ENCODE results near the gene TRIP13. TPM values are rescaled to one million over a fixed set of nuclear protein-coding genes. Genes with fewer than 3 reads are reported as not detected.

The TRIP13 gene
- total RNA-seq, 1 donor from 2014 or later = 7.5 TPM

- no peak for DNase-seq
These were observed 64.5 kb downstream of the TRIP13 start for GRCh38 chr5:956941-957747.

GRCh38 chr5:957748-958485 is 65.2 kb downstream of the TRIP13 start:
- DNase-seq = no peak

- no peak for DNase-seq
These were observed 66.3 kb downstream of the TRIP13 start for GRCh38 chr5:958701-959571.

DNA sequence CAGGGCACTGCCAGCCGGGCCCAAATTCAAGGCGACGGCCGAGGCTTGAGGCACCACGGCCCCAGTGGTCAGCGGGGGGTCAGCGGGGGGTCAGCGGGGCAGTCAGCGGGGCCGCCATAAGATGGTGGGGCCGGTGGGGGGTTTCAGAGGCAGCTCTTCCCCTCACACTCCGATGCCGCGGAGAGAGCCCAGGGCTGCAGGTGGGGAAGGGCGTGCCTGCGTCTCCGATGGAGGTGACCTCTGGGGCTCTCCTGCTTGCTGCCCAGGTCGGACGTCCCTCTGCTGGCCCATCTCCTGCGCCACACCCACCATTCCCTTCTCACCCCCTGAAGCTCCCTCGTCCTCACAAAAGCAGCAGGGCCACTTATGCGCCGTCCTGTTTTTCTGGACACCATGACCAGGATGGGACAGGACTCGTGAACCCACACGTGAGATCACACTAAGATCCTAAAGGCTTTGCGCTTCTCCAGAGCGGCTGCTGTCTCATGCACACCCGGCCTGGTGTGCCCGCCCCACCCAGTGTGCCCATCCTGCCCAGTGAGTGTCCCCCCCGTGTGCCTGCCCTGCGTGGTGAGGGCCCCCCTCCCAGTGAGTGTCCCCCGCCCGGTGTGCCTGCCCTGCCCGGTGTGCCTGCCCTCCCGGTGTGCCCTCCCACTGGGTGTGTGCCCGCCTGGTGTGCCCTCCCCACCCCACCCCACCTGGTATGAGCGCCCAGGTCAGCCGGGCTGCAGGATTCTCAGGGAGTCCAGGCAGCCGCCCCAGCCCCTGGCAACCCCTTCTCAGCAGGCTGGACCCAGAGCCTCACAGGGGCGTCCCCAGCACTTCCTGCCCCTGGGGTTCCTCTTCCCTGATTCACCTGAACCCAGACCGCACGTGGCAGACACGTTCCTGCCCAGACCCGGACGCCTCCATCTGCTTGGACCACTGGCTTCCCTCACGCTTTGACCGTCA is 67.2 kb downstream of the TRIP13 start:
- no peak for DNase-seq

DNA sequence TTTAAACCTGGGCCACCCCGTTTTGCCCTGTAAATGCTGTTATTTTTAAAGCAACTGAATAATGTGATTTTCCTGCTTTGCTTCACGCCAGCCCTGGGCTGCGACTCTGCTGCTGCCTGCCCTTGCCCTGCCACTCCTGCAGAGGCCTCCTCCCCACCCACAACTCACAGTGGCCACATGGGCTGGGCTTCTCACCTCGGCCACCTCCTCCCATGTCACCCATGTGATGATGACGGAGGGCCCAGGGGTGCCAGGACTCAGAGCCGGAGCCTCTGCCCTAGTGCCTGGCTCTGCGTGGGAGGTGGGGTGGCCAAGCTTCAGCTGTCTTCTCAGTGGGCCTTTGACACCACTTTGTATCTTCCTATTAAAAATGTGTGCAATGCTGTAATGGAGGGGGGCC is 67.9 kb downstream of the TRIP13 start:
- DNase-seq = no peak

GRCh38 chr5:961002-961710 is 68.5 kb downstream of the TRIP13 start:
- DNase-seq = no peak

DNA sequence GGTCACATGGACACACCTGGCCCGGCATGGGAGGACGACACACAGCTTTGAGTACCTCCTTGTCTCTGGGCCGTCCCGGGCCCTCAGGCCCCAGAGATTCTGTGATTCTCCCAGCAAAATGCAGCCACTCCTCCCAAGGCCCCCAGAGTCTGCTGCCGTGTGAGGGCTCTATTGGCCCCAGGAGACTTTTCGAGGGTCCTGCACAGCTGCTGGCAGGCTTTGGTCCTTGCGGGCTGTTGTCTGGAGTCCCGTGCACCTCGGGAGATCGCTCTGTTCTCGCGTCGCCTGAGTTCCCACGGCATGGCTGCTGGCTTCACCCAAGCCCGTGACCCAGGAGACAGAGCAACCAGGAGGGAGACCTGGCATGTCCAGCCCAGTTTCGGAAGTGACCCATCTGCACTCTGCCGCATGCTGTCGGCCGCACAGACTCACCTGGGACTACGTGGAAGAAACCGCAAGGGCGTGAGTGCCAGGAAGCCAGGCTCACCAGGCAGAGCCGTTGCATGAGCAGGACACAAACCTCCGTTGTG is 69.1 kb downstream of the TRIP13 start:
- DNase-seq = no peak

GRCh38 chr5:962386-962785 is 69.7 kb downstream of the TRIP13 start:
- DNase-seq = no peak

- DNase-seq = no peak
These were observed 70.1 kb downstream of the TRIP13 start for GRCh38 chr5:962801-963200.

GRCh38 chr5:963310-963672 is 70.6 kb downstream of the TRIP13 start:
- no peak for DNase-seq

- DNase-seq = no peak
These were observed 71.2 kb downstream of the TRIP13 start for GRCh38 chr5:963673-964531.

- DNase-seq = no peak
These were observed 72.1 kb downstream of the TRIP13 start for GRCh38 chr5:964821-965220.

GRCh38 chr5:965604-966344 is 73.1 kb downstream of the TRIP13 start:
- no peak for DNase-seq

DNA sequence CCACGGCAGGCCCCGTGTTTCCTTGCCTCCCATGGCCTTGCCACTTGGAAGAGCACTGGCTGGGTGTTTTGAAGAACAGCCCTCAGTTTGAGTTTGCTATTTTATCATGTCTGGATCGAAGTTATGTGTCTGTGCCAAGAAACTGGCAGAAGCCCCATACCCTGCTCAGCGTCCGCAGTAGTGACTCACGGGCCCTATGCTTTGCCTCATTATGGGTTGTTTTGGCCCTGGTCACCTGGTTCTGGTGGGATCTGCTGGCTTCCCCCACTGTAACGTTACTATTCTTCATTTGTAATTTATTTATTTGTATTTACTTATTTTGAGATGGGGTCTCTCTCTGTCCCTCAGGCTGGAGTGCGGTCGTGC is 73.6 kb downstream of the TRIP13 start:
- no peak for DNase-seq

- no peak for DNase-seq
These were observed 74.3 kb downstream of the TRIP13 start for GRCh38 chr5:966941-967340.

All from occipital lobe (tissue), 2 donors.